Fibroblast of lung (primary cell): Measurements from ENCODE around the gene ZBTB7C.

ENCODE experiments used
- CTCF ChIP-seq, 2 donors: IDR thresholded peaks in 1 of 2; conservative IDR thresholded peaks in 1 of 2; 1 replicate in 1 of 2; 2 replicates in 1 of 2; pipeline ENCODE4 v1.5.1; 2011 to 2012; ENCODE audit warnings: low read length in 2 of 2, control low read depth in 1 of 2, inconsistent platforms in 1 of 2, low read depth in 1 of 2, mild to moderate bottlenecking in 1 of 2
- EZH2 ChIP-seq: IDR thresholded peaks from 2 replicates; pipeline ENCODE4 v1.5.1; 2012; ENCODE audit warnings: low read length, control low read depth, mild to moderate bottlenecking; ENCODE audit errors: missing control alignments

- TF ChIP-seq CTCF (conservative IDR thresholded peaks at IDR 0.05 in 1 of 2, IDR thresholded peaks at IDR 0.05 in 1 of 2; ENCODE audit: low read depth in 1 of 2, low read length in 2 of 2), result no peak
- no peak for TF ChIP-seq EZH2
Observed at GRCh38 chr18:48318436-48318835, 90.7 kb downstream of the ZBTB7C start.
